ENCODE measurements around the gene NXN.
A peak's percentile ranks its signal among the peaks of the same experiment; 100 is the strongest.
"Not testable (repeated sequence)": the region's sequence is repeated elsewhere in the genome, so short reads cannot be mapped to it uniquely, and the experiment has no call there.

NXN gene

GRCh38 chr17:789160-789840 lies 190.3 kb downstream of the NXN start:
- CTCF ChIA-PET, result interaction anchor here (1.3 to 8.9 kb wide), 3 partner anchors 183 to 208 kb away, joined by 3 to 104 read pairs (median 24); partner anchors contain the start of genes NXN and TIMM22
- POLR2A ChIA-PET, result interaction anchor here (0.8 kb wide), 1 partner anchor 208 kb away, joined by 3 read pairs; the partner anchor contains the start of gene TIMM22
- DNase-seq (ENCODE audit: low read depth, low spot score), result no peak
- TF ChIP-seq CTCF (IDR thresholded peaks at IDR 0.05; ENCODE audit: insufficient read depth, low read length, missing control alignments), result no peak
- H3K4me3 ChIP-seq (ENCODE audit: low read depth, low read length), result no peak overlapping the region

- no peak for DNase-seq (ENCODE audit: low read depth, low spot score)
- no peak overlapping the region for H3K4me3 ChIP-seq (ENCODE audit: low read depth, low read length)
- TF ChIP-seq CTCF (IDR thresholded peaks at IDR 0.05; ENCODE audit: insufficient read depth, low read length, missing control alignments), result no peak
- ChIA-PET CTCF (interaction anchor here (1.3 to 8.9 kb wide), 3 partner anchors 184 to 209 kb away, joined by 3 to 104 read pairs (median 24); partner anchors contain the start of genes NXN and TIMM22), POLR2A (no interaction called here)
Measured at GRCh38 chr17:788551-788950, 191.0 kb downstream of the NXN start.

- DNase-seq (ENCODE audit: low read depth, low spot score), result no peak
- TF ChIP-seq CTCF (IDR thresholded peaks at IDR 0.05; ENCODE audit: insufficient read depth, low read length, missing control alignments), result no peak
- no peak overlapping the region for H3K4me3 ChIP-seq (ENCODE audit: low read depth, low read length)
- POLR2A ChIA-PET, result no interaction called here
- CTCF ChIA-PET, result interaction anchor here (8.9 kb wide), 1 partner anchor 195 kb away, joined by 104 read pairs; the partner anchor contains the start of gene NXN
Measured at GRCh38 chr17:787641-788221, 191.8 kb downstream of the NXN start.

- not testable (repeated sequence) for H3K4me3 ChIP-seq (ENCODE audit: low read depth, low read length); DNase-seq (ENCODE audit: low read depth, low spot score)
- ChIA-PET POLR2A (interaction anchor here (0.6 kb wide), 1 partner anchor 200 kb away, joined by 3 read pairs; no protein-coding TSS in a partner anchor), CTCF (interaction anchor here (1.0 to 8.9 kb wide), 3 partner anchors 9 to 211 kb away, joined by 4 to 104 read pairs (median 19); partner anchors contain the start of genes NXN and TIMM22)
Measured at GRCh38 chr17:785901-786300, 193.7 kb downstream of the NXN start.

GRCh38 chr17:784143-784542 lies 195.4 kb downstream of the NXN start:
- CTCF ChIA-PET, result interaction anchor here (3.8 to 8.9 kb wide), 2 partner anchors 11 to 198 kb away, joined by 19 to 104 read pairs; partner anchors contain the start of gene NXN
- H3K4me3 ChIP-seq (ENCODE audit: low read depth, low read length), result no peak overlapping the region
- POLR2A ChIA-PET, result interaction anchor here (0.5 kb wide), 1 partner anchor 189 kb away, joined by 4 read pairs; no protein-coding TSS in a partner anchor
- DNase-seq (ENCODE audit: low read depth, low spot score), result no peak
- TF ChIP-seq CTCF (IDR thresholded peaks at IDR 0.05; ENCODE audit: insufficient read depth, low read length, missing control alignments), result no peak

- TF ChIP-seq CTCF (IDR thresholded peaks at IDR 0.05; ENCODE audit: insufficient read depth, low read length, missing control alignments), result no peak
- POLR2A ChIA-PET, result interaction anchor here (0.5 to 1.4 kb wide), 4 partner anchors 198 to 291 kb away, joined by 3 to 7 read pairs (median 3); partner anchors contain the start of genes NXN and TIMM22
- CTCF ChIA-PET, result interaction anchor here (0.7 to 7.4 kb wide), 14 partner anchors 9 to 940 kb away, joined by 3 to 102 read pairs (median 5); partner anchors contain the start of genes GEMIN4, NXN and TIMM22
- H3K4me3 ChIP-seq (ENCODE audit: low read depth, low read length), result peak within 1 kb of the TSS; percentile 98
- DNase-seq (ENCODE audit: low read depth, low spot score), result no peak
Measured at GRCh38 chr17:781805-782731, 197.5 kb downstream of the NXN start, which contains the start of the genes GLOD4 and MRM3. Gene GLOD4 (minus strand): TSS chr17:782280. CDS start chr17:782255, 25 bp downstream. Gene MRM3 (plus strand): TSS chr17:782353. CDS start chr17:782379, 26 bp downstream.
